ENCODE measurements around the gene DYNLT4.

DNA sequence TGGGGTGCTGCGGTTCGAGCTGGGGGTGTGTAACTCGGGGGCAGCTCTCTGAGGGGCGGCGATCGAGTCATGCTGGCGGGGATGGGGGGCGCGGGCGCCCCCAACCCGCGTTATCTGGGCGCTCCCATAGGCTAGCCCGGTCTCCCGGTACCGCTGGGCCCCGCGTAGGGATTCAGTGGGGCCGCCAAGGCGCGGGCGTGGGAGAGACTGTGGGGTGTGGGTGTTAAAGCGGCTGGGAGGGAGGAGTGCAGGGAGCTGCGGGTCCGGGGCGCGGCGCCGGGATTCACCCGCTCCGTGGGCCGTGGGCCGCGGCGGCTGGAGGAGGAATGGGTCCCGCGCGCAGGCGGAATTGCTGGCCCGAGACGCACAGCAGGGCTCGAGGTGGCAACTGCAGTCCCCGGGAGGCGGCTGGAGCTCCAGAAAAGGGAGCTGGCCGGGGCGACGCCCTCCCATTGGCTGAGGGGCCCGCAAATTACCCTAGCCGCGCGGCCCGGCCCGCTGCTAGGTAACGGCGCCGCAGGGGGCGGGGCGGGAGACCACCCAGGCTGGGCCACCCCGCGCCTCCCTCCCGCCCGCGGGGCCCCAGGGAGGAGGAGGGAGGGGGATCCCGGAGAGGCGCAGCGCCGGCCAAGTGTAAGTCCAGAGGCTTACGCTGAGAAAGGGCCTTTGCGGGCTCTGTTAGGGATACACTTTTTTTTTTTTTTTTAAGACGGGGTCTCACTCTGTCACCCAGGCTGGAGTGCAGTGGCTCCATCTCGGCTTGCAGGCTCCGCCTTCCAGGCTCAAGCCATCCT lies 35.9 kb upstream of the DYNLT4 start, which contains the start of gene PTCH2:
- TF ChIP-seq, protein P1, sequence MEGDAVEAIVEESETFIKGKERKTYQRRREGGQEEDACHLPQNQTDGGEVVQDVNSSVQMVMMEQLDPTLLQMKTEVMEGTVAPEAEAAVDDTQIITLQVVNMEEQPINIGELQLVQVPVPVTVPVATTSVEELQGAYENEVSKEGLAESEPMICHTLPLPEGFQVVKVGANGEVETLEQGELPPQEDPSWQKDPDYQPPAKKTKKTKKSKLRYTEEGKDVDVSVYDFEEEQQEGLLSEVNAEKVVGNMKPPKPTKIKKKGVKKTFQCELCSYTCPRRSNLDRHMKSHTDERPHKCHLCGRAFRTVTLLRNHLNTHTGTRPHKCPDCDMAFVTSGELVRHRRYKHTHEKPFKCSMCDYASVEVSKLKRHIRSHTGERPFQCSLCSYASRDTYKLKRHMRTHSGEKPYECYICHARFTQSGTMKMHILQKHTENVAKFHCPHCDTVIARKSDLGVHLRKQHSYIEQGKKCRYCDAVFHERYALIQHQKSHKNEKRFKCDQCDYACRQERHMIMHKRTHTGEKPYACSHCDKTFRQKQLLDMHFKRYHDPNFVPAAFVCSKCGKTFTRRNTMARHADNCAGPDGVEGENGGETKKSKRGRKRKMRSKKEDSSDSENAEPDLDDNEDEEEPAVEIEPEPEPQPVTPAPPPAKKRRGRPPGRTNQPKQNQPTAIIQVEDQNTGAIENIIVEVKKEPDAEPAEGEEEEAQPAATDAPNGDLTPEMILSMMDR (IDR thresholded peaks at IDR 0.05) = no peak
- TF ChIP-seq POLR2A (IDR thresholded peaks at IDR 0.05) = peak in 1 of 2 donors; percentile 51

All from thyroid gland (tissue), 4 donors.